G401 (cell line): ENCODE measurements around the gene SLC12A5. TPM values are rescaled to one million over a fixed set of nuclear protein-coding genes. Genes with fewer than 3 reads are reported as not detected.

Source experiments
- DNase-seq: peaks from one replicate; pipeline ENCODE4 v3.0.0-alpha.2; 2015; ENCODE audit warnings: low spot score
- in situ Hi-C: cut with HindIII; loops from 2 replicates; pipeline ENCODE4 v1.10.0; 2016; ENCODE audit warnings: low sequenced_read_pairs, mixed read lengths
- total RNA-seq: library from RNA; depleted of rRNA; stranded (reverse); fragments of >200 nt; shearing (Covaris generic); gene quantifications from 2 replicates; pipeline ENCODE4 v1.2.3, GENCODE V29; 2014

Gene SLC12A5
- total RNA-seq, 1 experiment from 2014 or later: 0.03 TPM

DNA sequence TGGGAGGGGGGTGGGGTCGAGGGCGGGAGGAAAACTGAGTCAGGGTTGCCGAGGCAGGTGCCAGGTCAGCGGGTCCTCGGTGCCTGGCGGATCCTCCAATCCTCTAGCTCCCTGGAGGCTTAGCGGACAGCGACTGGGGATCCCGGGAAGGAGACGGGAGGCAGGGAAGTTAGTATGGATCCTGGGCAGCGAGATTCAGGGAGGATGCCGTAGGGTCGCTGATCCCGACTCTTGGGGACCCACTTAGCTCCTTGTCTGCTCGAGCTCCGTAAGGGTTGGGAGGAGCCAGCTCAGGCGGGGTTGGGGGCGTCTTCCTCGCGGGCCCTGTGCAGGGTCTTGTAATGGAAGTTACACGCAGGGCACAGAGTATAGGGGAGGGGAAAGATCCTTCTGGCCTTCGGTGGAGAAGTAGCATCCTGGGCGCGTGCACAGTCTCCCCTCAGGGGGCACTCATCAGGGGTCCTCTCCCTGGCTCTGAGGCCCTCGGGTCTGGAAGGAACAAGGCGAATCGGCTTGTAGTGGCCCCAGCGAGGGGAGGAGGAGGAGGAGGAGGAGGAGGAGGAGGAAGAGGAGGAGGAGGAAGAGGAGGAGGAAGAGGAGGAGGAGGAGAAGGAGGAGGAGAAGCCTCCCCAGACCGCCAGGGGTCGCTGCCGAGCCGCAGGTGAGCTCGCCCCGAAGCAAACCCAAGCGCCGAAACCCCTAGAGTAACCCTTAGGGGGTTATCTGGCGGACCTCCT is 6.4 kb upstream of the SLC12A5 start:
- DNase-seq: peak; percentile 79
- in situ Hi-C loops: no loop called here

DNA sequence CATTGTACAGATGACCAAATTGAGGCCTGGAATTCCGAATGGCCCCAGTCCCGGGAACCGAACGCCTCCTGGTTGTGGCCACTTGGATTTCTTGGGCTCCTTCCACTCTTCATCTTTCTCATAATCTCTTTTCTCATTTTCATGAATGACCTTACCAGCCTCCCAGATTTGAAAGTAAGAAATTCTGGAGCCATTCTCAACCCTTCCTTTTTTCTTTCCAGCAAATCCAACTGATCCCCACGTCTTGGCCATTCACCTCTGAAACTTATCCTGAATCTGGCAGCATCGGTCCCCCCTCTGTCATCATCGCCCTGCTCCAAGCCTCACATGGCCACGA is 5.9 kb upstream of the SLC12A5 start:
- in situ Hi-C loops: no loop called here
- DNase-seq: no peak

DNA sequence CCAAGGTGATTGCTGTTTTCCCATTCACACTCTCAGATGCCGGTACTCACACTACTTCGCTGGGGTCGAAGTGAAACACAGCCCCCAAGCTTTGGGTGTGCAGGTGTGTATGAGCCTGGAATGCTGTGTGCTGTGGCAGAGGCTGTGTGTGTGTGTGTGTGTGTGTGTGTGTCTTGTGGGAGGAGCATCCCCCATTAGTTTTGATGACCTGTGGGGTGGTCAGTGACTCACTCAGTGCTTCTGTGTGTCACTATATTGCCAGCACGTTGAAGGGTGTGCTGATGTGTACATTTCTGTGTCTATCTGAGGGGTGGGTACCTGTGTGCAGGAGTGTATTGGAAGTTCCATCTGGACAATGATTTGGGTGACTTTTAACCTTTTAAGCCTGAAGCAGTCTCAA is 5.0 kb upstream of the SLC12A5 start:
- in situ Hi-C loops: no loop called here
- DNase-seq: no peak

DNA sequence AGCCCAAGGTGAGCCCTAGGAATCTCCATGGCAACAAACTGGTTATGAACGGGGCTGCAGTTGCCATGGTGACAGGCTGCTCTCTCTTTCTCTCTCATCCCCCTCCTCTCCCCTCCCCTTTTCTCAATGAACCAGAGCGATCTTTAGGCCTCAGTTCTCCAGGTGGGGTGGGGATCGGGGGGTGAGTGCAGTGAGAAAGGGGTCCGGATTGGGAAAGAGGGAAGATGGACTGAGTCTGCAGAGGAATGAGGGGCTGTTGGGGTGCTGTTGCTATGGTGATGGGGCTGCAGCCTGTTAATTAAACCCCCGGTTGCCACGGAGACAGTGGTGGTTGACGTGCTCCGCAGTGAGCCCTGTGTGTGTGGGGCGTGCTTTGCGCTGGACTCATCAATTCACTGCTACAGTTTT is 3.6 kb upstream of the SLC12A5 start:
- DNase-seq: peak; percentile 59
- in situ Hi-C loops: no loop called here

DNA sequence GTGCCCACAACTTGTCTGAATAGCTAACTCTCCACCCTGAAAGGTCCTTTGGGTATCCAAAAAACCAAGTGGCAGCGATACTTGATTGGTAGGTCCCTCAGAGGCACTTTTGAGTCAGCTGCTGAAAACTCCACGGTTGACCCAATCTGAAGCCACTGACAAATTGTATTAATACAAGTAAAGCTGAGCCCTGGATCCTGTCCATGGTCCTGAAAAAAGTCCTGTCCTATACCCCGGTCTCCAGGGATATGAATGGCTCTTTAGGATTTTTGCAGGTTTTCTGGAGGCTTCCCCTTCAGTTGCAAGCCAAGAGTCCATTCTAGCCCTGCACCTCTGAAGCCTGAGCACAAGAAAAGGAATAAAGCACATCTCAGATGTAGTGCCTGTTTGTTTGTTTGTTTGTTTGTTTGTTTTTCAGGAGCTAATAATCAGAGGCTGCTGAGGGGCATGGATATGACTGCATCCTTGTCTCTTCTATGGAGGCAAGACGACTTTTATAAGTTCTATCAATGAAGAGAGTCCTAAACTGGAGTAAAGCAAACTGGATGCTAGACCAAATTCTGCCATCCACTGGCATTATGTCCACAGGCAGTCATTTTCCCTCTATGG is 1.7 kb upstream of the SLC12A5 start:
- DNase-seq: no peak
- in situ Hi-C loops: no loop called here

DNA sequence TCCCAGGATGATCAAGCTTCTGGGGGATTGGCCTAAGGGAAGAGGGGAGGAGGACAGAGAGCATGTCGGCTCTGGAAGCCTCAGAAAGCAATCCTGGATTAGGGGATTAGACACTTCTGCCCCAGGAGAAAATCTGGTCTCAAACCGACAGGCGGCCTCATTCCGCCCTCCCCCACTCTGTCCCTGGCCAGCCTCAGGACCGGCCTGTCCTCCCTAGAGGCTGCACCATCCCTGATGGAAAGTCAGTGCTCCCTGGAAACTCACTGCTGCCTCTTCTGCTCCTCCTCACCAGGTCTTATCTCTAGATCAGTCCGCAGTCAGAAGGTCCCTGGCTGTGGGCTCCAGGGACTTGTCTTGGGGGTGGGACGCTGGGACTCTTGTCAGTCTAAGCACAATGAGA is 905 bp upstream of the SLC12A5 start:
- DNase-seq: peak; percentile 33
- in situ Hi-C loops: no loop called here

DNA sequence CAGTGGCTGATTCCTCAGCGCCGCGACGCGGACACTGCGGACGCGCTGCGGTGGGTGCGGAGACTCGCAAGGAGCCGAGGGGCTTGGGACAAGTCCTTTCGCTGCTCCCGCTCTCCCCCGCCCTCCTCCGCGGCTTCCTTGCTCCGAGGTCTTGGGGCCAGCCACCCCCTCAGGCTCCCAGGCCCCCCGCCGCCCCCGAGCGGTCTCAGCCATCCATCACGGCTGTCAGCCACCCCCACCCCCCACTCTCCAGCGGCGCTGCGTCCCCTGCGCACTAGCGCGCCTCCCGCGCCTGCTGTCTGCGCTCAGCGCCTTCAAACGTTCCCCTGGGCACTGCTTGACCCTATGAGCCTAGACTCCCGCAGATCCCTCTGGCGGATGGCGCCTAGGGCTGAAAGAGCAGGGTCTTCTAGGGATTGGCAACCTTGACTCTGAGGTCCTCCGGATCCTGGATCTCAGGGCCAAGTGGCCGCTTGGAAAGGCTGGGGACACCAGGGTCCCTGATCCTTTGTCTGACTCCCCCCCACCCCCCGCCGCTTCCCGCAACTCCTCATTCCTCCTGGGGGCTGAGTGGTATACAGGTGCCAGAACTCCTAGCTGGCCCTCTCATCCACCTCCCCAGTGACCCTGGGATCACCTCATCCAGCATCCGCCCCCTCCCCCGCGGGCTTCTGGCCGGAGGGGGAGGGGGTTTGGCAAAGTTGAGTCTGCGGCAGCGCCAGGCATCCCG is 1.4 kb downstream of the SLC12A5 start:
- DNase-seq: no peak
- in situ Hi-C loops: no loop called here

DNA sequence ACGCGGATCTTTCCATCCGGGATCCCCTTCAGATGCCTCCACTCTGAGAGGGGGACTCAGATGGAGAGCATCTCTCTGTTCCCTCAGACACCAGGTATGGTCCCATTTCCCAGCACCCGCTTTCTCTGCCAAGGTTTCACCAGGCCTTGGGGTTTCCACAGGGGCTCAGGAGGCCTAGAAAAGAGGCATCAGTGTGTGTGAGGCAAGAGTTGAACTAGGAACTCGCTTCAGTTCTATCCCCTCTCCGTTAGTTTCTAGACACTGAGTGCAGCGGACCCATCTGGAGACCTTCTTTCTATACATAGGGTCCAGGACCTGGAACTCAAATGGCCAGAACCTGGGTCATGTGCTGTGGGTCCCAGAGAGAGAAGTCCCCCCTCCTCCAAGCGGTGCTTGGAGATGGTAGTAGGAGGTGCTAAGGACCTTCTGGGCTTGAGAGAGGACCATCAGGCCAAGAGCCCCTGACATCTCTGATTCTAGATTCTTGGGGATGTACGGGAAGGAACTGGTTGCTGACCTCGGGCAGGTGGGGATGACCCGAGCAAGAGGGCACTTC is 2.1 kb downstream of the SLC12A5 start:
- peak; percentile 43 for DNase-seq
- in situ Hi-C loops: no loop called here

DNA sequence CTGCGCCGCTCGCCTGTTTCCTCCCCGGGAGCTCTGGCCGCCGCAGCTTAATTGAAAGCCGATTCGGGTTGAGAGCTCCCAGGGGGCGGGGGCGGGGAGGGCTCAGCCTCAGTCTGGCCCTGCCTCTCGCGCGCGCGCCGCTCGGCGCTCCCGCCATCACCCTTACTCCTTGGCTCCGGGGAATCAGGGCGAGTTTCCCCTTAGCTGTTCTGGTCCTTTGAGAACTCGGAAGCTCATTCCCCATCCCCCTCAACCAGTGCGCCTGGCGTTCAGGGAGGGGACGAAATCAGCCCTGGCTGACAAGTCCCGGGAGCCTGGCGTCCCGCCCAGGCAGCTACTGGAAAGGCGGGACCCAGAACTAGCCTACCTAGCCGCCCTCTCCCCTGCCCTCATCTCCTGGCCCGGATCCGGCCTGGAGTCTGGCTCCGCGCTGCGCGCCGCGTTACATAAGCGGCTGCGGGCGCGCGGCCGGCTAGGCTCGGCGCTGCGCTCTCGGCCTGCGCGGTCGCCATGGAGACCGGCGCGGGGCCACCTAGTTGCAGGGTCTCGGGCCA is 2.8 kb downstream of the SLC12A5 start:
- in situ Hi-C loops: no loop called here
- peak; percentile 89 for DNase-seq

DNA sequence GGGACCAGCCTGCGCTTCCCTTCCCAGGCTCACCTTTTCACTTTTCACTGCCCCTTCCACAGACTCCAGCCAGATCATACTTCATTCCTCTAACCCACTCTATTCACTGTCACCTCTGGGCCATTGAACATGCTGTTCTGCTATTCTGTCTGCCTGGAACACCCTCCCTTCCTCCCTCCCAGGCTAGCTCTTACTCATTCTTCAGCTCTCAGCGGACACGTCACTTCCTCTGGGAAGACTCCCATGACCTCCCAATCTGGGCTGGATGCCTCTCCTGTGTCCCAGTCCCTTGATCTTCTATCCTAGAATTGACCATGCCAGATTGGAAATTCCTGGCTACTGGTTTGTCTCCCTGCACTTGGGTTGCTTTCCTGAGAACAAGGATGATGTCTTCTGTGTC is 5.0 kb downstream of the SLC12A5 start:
- in situ Hi-C loops: no loop called here
- DNase-seq: no peak

DNA sequence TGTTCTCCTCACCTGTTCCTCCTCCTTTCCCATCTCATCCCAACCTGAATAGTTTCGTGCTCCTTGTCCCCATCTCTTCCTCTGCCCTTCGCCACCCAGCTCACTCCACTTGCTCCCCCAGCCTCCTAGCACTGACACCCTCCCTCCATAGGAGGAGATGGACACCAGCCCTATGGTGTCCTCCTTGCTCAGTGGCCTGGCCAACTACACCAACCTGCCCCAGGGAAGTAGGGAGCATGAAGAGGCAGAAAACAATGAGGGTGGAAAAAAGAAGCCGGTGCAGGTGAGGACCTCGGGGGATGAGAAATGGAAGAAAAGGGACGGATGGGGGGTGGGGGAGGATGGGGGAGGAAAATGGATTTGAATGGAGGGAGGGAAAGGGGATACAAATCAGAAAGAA is 6.2 kb downstream of the SLC12A5 start:
- in situ Hi-C loops: no loop called here

DNA sequence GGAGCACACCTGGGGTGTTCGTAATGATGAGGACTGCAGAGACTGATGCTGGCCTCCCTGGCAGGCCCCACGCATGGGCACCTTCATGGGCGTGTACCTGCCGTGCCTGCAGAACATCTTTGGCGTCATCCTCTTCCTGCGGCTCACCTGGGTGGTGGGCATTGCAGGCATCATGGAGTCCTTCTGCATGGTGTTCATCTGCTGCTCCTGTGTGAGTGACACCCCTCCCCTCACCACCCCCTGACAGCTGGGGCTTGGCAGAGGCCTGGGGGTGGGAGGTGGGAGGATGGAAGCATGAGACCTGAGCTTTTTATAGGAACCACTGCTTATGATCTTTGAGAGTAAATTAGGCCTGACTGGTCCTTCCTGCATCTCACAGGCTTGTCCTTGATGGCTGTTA is 6.7 kb downstream of the SLC12A5 start:
- no peak for DNase-seq
- in situ Hi-C loops: no loop called here

More for the DNA sequence above, 6.2 kb downstream of the SLC12A5 start:
- no peak for DNase-seq

DNA sequence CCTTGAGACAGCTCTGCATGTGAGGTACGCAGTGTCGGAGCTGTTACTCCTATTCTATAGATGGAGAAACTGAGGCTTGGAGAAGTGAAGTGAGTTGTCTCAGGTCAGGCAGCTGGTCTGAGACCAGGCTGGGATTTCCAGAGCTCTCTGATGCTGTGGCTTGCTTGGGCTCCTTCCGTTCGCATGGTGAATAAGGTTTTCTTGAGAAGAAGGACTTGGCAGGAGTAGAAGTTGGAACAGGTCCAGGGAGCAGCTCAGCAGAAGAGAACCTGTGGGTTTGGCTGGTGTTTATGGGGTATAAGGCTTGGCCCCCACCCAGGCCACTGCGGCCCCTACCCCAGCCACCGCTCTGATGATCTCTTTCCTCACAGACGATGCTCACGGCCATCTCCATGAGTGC is 7.4 kb downstream of the SLC12A5 start:
- in situ Hi-C loops: no loop called here

DNA sequence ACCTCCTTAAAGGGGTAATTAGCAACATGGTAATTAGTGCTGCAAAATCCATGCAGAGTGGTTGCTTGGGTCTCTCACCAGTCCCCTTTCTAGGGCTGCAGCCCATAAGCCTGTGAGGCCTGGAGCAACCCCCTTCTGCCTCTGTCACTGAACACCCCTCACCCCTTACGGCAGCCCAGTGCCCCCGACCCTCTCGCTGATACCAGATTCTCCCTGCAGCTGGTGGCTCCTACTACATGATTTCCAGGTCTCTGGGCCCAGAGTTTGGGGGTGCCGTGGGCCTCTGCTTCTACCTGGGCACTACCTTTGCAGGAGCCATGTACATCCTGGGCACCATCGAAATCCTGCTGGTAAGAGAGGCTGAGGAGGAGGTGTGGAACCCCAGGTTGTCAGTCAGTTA is 8.0 kb downstream of the SLC12A5 start:
- in situ Hi-C loops: no loop called here
- DNase-seq: no peak

More for the DNA sequence above, 7.4 kb downstream of the SLC12A5 start:
- peak; percentile 61 for DNase-seq

DNA sequence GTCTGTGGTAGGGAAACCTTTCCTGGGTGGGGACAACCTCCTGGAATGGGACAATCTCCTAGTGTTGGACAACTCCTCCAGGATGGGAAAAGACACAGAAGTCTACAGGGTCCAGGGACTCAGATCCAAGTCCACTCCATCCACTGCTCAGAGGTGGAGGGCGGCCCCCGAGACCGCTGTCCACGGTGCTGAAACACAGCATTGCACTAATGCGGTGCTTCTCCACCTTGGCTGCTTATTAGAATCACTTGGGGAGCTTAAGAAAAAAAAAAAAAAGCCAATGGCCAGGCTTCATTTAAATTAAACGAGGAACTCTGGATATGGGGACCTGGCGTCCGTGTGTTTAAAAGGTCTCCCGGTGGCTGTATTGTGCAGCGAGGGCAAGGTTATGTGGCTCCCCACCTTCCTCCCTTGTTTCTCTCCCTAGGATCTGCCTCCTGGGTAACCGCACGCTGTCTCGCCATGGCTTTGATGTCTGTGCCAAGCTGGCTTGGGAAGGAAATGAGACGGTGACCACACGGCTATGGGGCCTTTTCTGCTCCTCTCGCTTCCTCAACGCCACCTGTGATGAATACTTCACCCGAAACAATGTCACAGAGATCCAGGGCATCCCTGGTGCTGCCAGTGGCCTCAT is 12.0 kb downstream of the SLC12A5 start:
- in situ Hi-C loops: no loop called here
- DNase-seq: no peak

DNA sequence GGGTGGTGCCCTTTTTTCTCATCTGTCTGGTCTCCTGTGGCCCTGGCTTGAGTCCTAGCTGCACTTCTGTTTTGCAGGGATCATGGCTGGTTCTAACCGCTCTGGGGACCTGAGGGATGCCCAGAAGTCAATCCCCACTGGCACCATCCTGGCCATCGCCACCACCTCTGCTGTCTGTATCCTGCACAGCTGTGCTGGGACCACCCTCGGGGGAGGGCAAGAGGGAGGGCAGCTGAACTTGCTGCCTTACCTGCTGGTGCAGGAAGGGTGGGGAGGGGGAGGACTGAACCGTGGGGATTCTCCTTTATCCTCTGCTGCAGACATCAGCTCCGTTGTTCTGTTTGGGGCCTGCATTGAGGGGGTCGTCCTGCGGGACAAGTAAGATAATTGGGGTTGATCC is 14.5 kb downstream of the SLC12A5 start:
- in situ Hi-C loops: no loop called here

DNA sequence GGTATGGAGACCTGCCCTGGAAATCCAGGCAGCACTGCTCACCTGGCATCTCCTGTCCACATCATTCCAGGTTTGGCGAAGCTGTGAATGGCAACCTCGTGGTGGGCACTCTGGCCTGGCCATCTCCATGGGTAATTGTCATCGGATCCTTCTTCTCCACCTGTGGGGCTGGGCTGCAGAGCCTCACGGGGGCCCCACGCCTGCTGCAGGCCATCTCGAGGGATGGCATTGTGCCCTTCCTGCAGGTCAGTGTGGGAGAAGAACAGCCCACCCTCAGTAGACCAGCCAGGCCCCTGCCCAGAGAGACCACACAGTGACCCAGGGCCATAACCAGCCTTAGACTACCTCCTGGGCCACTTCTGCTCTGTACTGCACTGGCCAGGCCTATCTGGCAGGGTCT is 15.9 kb downstream of the SLC12A5 start:
- in situ Hi-C loops: no loop called here

More for the DNA sequence above, 14.5 kb downstream of the SLC12A5 start:
- no peak for DNase-seq

DNA sequence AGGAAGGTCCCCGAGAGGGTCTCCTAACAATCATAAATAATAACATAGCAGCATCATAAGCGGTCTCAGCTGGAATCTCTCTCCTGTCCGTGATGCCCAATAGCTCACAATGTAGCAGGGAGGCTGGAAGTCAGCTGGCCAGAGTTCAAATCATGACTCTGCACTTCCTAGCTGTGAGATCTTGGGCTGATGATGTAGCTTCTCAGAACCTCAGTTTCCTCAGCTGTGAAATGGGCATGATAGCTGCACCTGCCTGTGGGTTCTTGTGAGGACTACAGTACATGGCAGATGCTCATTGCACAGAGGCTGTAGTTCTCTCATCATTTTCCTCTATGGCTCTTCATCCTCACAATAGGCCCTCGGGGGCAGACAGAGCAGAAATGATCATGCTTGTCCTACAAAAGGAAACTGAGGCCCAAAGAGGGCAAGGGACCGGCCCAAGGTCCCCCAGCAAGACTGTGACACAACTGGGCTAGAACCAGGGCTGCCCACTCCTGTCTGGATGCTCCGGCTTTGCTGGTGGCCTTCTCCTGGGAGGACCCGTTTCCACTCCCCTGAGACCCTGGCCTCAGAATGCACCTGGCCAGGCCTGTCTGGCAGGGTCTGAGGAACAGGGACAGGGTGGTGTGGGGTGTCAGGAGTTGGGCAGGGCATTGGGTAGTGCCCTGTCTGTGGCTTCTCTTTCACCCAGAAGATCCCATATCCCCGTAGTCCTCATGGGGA is 17.7 kb downstream of the SLC12A5 start:
- no peak for DNase-seq
- in situ Hi-C loops: no loop called here

More for the DNA sequence above, 15.9 kb downstream of the SLC12A5 start:
- DNase-seq: no peak

DNA sequence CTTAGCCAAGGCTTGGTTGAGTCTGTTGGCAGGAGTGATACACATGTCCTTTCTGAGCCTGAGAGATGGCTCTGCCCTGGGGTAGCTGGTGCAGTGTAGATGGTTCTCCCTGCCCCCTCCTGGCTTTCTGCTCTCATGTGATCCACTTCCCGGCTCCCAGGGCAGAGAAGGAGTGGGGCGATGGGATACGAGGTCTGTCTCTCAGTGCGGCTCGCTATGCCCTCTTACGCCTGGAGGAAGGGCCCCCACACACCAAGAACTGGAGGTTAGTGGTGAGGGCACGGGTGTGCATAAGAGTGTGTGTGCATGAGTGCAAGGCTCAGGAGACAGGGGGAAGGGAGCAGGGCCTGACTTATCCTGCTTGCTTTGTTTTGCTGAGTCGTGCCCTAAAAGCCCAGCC is 18.8 kb downstream of the SLC12A5 start:
- DNase-seq: no peak
- in situ Hi-C loops: no loop called here
